ENCODE measurements around the gene TBXT.

The TBXT gene

DNA sequence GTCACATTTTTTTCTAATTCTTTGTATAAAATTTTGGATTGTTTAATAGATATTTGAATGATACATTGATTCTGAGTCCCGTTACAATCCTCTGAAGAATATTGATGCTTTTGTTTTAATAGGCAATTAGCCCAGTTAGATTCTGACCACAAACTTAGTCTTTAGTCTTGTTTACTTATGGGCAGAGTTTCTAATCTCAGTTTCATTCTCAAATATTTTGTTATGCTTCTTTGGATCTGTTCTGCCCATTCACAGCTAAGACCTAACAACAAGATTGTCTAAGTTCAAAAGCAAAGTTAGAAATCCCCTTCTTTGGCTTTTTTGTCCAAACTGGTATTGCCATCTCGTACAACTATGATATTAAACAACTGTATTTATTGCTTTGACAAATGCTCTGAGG, 58.0 kb downstream of the TBXT start:
- DNase-seq: no peak
- H3K27ac Mint-ChIP-seq: no peak overlapping the region
- peaks cover 18% of the 10 kb centered on the region for H3K27me3 Mint-ChIP-seq
- H3K9me3 Mint-ChIP-seq: no peaks in the 10 kb centered on the region
- H3K4me3 Mint-ChIP-seq: no peak overlapping the region
- H3K36me3 Mint-ChIP-seq: no peaks in the 10 kb centered on the region
- CTCF ChIA-PET: no interaction called here
- no peaks in the 10 kb centered on the region for H3K4me1 Mint-ChIP-seq
